Stomach (tissue), 4 donors: ENCODE results near the gene MCTP1.

Experiments used
- POLR2A ChIP-seq, 4 donors: fragments of 450-650 bp; IDR thresholded peaks; one replicate each; pipeline ENCODE4 v1.6.1; 2016; ENCODE audit warnings: antibody characterized with exemption in 4 of 4, control low read depth in 2 of 4, mild to moderate bottlenecking in 1 of 4, moderate library complexity in 1 of 4
- POLR2AphosphoS5 ChIP-seq, 3 donors: sonication (generic); formaldehyde crosslinking; IDR thresholded peaks; one replicate each; pipeline ENCODE4 v1.6.1; 2016; ENCODE audit warnings: antibody characterized with exemption in 3 of 3
- TF ChIP-seq, protein P1 (sequence below), 7 experiments: fragments of 450-650 bp in 4 of 7; fragments of 200-600 bp in 3 of 7; sonication (generic) in 3 of 7; IDR thresholded peaks; one replicate each; pipeline ENCODE4 v1.5.1; 2016 to 2019; ENCODE audit warnings: antibody characterized with exemption in 7 of 7, control low read depth in 2 of 7, mild to moderate bottlenecking in 1 of 7

DNA sequence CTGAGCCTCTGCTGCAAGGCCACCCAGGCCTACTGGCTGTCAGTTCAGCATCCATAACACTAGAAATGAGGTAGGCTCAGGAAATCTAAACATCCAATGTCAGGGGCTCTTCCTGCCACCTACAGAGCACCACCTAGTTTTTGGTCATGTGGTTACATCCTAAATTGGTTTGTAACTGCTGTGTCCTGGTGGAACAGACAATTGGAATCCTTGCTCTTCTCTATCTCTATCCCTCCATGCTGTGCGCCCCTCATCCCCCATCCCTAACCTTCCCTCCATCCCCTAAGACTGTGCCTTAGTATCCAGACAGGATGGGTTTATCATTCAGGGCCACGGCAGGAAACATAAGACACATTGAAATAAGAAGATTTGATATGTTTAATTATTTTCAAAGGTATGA is 11.4 kb upstream of the MCTP1 start:
- TF ChIP-seq, protein P1, sequence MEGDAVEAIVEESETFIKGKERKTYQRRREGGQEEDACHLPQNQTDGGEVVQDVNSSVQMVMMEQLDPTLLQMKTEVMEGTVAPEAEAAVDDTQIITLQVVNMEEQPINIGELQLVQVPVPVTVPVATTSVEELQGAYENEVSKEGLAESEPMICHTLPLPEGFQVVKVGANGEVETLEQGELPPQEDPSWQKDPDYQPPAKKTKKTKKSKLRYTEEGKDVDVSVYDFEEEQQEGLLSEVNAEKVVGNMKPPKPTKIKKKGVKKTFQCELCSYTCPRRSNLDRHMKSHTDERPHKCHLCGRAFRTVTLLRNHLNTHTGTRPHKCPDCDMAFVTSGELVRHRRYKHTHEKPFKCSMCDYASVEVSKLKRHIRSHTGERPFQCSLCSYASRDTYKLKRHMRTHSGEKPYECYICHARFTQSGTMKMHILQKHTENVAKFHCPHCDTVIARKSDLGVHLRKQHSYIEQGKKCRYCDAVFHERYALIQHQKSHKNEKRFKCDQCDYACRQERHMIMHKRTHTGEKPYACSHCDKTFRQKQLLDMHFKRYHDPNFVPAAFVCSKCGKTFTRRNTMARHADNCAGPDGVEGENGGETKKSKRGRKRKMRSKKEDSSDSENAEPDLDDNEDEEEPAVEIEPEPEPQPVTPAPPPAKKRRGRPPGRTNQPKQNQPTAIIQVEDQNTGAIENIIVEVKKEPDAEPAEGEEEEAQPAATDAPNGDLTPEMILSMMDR (IDR thresholded peaks at IDR 0.05) = no peak
- no peak for TF ChIP-seq POLR2AphosphoS5 (IDR thresholded peaks at IDR 0.05)
- TF ChIP-seq POLR2A (IDR thresholded peaks at IDR 0.05) = no peak
